Activated effector memory CD4-positive, alpha-beta T cell treated with anti-CD3 and anti-CD28 coated beads, Interleukin-2, amount 50 U/mL, for 16 hours (primary cell): ENCODE measurements around the gene PPP2R5C.

Source experiments
- DNase-seq: peaks from one replicate; pipeline ENCODE4 v3.0.0-alpha.2; 2020

Gene PPP2R5C

DNA sequence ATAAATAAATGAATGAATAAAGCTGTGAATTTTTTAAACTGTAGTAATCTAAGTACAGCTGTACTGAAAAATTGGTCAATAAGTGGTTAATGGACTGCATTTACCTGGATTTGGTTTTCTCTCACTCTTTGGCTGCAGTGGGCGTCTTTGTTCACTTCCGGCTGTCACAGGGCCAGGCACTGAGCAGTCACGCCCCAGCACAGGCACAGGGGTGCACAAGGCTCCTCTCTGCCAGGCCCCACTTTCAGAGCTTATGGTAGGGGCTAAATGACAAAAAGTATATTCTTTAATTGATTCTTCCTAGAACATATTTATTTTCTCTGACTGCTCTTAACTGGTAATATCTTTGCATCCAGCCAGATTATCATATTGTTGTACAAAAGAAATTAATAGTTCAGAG, 132.2 kb downstream of the PPP2R5C start:
- DNase-seq: no peak

DNA sequence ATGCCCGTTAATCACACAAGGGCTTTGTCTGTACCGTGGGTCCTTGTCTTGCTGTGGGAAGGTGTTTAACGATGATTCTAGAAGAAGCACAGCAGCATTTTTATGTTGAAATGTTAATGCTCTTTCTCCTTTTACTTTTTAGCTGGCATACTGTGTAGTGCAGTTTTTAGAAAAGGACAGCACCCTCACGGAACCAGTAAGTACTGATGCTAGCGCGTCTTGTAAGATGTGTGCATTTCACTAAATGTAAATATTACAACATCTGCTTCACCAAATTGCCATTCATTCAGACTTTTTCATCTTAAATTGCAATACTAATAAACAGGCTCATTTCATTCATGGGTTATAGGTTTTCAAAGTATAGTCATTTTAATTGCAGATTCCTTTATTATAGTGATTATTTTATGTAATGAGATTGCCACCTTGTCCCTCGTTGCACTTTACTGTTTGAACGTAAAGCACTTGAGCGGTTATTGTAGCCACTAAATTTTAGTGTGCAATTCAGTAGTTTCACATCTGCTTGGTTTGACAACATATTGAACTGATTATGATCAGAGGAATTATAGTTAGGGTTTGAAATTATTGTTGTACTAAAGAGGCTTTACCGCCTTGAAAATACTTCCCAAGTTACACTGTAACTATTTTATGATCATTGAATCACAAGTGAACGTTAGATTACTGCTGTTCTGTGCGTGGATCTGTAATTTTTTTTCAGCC, 133.0 kb downstream of the PPP2R5C start:
- no peak for DNase-seq

GRCh38 chr14:101895256-101895655, 133.7 kb downstream of the PPP2R5C start:
- DNase-seq: no peak

- DNase-seq: no peak
These were observed 135.8 kb downstream of the PPP2R5C start for GRCh38 chr14:101897326-101897725.

DNA sequence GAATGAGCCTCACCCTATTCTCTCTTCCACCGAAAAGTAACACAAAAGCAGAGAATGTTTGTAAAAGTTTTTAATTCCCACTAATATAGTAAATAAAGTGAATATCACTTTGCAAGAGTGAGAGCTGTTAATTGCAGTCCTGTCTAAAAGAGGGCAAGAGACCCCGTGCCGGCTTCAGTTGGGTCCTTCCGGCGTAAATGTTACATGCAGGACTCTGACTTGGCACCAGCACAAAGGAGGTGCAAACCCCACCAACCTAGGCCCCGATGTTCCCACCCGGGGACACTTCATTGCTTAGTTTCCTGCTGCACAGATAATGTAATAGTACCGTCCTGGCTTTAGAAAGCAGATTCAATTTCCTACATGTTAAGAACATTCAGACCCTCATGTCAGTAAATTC, 136.9 kb downstream of the PPP2R5C start:
- DNase-seq: peak; percentile 36

GRCh38 chr14:101899263-101899662, 137.8 kb downstream of the PPP2R5C start:
- peak; percentile 31 for DNase-seq

- peak; percentile 44 for DNase-seq
These were observed 138.7 kb downstream of the PPP2R5C start for GRCh38 chr14:101900253-101900652.

- DNase-seq: peak; percentile 60
These were observed 141.6 kb downstream of the PPP2R5C start for GRCh38 chr14:101903111-101903561.

DNA sequence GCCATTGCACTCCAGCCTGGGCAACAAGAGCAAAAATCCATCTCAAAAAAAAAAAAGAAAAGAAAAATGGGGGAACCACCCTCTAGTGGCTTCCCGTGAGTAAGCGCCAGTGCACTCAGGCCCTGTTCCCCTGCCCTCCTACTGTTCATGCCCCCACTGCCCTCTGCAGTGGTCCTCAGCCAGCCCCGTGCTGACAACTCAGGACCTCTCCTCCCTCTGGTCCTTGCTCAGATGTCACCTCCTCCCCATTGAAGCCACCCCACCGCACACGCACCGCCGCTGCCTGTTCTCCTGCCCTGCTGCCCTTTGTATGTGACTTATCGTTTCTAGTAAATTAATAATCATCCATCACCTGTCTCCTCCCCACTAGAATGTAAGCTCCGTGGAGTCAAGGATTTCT, 144.1 kb downstream of the PPP2R5C start:
- peak; percentile 39 for DNase-seq

DNA sequence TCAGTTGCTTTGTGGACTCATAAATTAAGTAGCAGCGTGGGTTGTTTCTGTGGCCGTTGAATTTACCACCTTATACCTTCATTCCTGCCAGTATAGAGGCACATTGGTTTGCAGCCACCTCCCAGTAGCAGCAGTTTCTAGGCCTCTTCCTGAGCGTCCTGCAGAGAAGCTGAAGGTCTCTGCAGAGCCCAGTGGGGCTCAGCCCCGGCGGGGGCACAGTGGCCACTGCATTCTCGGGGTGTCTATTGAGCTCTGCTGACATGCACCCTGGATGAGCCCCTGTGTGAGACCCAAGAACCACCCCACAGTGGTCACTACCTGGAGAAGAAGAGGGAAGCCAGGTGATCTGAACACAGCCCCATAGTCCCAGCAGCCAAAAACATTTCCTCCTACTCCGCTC, 145.1 kb downstream of the PPP2R5C start:
- peak; percentile 27 for DNase-seq

GRCh38 chr14:101907619-101908018, 146.1 kb downstream of the PPP2R5C start:
- peak; percentile 52 for DNase-seq

DNA sequence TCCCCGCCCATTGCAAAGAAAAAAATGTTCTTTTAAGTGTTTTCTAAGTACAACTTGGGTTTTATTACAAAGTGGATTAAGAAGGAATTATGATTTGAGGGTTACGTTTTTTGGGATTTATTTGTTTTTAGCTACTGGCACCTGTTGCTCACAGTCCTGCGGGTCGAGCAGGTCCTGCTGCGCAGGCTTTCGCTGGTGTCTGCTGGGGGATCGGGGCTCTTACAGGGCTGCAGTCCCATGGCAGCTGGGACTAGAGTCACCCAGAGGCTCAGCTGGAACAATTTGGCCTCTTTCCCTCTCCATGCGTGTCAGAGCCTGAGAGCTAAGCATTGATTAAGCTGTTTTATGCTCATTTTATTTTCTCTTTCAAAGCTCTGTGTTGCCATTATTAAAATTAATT, 147.3 kb downstream of the PPP2R5C start:
- peak; percentile 28 for DNase-seq

DNA sequence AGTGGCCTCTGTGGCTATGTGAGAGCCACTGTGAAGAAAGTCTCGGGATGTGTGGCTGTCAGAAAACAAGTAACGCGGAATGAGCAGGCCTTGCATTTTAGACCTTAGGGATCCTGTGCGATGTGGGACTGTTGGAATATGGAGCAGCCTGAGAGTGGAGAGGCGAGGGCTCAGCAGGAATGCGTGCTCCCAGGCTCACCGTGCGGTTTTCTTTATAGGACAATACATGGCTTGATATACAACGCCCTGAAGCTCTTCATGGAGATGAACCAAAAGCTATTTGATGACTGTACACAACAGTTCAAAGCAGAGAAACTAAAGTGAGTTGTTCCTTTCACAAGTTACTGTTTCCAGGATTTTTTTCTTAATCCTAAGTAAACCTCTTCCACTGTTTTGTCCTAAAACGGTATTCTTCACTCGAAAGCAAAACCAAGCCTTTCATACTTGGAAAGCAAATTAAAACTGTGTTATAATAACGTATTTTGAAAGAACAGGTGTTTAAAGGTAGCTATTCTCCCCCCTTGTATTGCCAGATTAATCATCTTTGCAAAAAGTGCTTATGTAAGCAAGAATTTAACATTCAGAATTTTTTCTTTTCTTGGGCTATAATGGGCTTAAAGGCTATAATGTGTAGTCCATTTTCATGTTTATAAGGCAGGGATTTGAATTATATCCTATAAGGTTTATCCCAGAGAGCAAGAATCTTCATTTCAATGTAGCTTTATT, 148.0 kb downstream of the PPP2R5C start:
- DNase-seq: peak; percentile 49

GRCh38 chr14:101912841-101913240, 151.3 kb downstream of the PPP2R5C start:
- peak; percentile 42 for DNase-seq

DNA sequence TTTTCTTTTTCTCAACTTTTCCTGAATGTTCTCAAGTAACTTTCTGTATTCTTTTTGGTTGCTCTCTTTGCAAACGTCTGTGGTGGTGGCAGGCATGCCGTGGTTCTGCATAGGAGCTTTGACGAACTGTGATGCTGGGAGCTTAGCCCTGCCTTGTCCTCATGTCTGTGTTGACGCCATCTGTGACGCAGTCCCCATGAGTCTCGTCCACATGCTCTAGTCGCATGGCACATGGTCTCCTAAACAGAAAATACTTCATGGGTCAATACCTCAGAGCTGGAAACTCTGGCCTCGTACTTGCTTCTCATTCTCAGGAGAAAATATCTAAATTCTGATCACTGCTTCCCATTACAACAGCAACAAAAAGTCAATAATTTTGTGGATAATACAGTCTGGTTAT, 152.6 kb downstream of the PPP2R5C start:
- peak; percentile 12 for DNase-seq

DNA sequence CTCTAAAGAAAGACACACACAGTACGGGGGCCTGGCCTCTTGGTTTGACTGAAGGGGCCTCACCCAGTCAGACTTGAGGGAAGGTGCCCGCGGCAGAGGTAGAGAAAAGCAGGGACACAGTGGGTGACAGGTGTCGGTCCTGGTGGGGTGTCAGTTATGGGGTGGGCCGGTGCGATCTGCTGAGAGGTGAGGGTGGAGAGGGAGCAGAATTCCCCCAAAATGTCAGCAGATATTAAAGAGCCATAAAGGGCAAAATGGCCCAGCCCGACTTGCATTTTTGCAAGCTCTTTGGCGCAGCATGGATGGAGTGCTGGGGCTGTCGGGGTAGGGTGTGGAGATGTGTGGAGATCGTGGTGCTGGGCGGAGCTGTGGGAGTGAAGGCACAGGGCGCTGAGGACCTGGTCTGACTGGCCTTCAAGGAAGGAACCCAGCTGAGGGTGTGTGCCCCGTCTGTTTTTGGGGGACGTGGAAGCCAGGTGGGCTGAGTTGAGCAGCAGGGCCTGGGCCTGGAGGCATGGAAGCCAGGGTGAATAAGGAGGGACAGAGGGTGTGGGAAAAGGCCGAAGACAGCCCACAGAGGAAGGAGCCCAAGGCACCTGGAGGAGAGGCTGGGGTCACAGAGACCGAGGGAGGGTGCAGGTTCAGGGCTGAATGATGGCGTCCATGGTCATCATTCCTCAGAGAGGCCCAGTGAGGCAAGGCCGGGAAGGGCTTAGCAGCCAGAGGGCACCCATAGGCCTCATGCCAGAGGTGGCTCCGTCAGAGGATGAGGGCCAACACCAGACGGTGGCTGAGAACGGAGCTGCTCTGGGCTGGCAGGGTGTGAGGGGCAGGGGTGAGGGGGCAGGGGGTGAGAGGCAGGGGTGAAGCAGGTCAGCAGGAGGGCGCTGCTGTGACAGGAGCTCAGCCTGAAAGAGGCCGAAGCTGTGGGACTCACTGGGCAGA, 154.6 kb downstream of the PPP2R5C start:
- DNase-seq: peak; percentile 50

GRCh38 chr14:101916816-101917412, 155.4 kb downstream of the PPP2R5C start:
- peak; percentile 39 for DNase-seq

- peak; percentile 60 for DNase-seq
These were observed 156.0 kb downstream of the PPP2R5C start for GRCh38 chr14:101917413-101918017.

GRCh38 chr14:101918065-101918989, 156.8 kb downstream of the PPP2R5C start:
- peak; percentile 30 for DNase-seq

DNA sequence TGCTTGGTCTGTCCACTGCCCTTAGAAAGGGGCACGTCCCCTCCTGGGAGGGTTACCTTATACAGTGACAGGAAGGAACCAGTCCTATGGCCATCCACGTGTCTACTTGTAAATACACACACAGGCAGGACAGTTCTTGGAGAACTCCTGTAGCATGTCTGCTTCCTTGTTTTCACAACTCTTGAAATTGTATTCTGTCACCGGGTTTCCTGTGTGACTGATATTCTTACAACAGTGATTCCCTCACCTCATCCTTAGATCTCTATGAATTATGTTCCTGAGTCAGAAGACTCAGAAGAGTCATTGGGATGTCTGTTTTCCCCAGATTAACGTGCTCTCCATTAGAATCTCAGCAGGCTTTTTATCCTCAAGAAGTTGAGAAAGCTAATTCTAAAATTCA, 158.8 kb downstream of the PPP2R5C start:
- DNase-seq: no peak

GRCh38 chr14:101922866-101923265, 161.4 kb downstream of the PPP2R5C start:
- DNase-seq: peak; percentile 30
